Tibial nerve (tissue), 4 donors: ENCODE measurements around the gene UGGT1. TPM values are rescaled to one million over a fixed set of nuclear protein-coding genes. Genes with fewer than 3 reads are reported as not detected.
A peak's percentile ranks its signal among the peaks of the same experiment; 100 is the strongest.

ENCODE experiments used
- DNase-seq, 2 donors: peaks; one replicate each; pipeline ENCODE4 v3.0.0-alpha.2; 2019; ENCODE audit warnings: low spot score in 2 of 2
- H3K27ac ChIP-seq, 4 donors: fragments of 200-600 bp; sonication (generic) in 3 of 4; one replicate each; pipeline ENCODE4 v1.5.1; 2017 to 2019; ENCODE audit warnings: mild to moderate bottlenecking in 1 of 4
- H3K27me3 ChIP-seq, 2 donors: fragments of 200-600 bp; sonication (generic) in 1 of 2; one replicate each; pipeline versions ENCODE4 v1.5.1 to v1.6.0; 2017 to 2019
- H3K36me3 ChIP-seq, 3 donors: fragments of 200-600 bp; sonication (generic); one replicate each; pipeline ENCODE4 v1.5.1; 2018 to 2019
- H3K4me1 ChIP-seq, 4 donors: fragments of 200-600 bp; sonication (generic) in 3 of 4; one replicate each; pipeline ENCODE4 v1.5.1; 2017 to 2019
- H3K4me3 ChIP-seq, 4 donors: fragments of 200-600 bp; sonication (generic) in 3 of 4; one replicate each; pipeline ENCODE4 v1.5.1; 2017 to 2019; ENCODE audit warnings: mild to moderate bottlenecking in 1 of 4, moderate library complexity in 1 of 4
- H3K9me3 ChIP-seq, 4 donors: fragments of 200-600 bp; sonication (generic) in 3 of 4; one replicate each; pipeline ENCODE4 v1.5.1; 2017 to 2019
- EP300 ChIP-seq, 2 donors: sonication (generic); formaldehyde crosslinking; IDR thresholded peaks; one replicate each; pipeline ENCODE4 v1.6.1; 2017; ENCODE audit warnings: antibody characterized with exemption in 2 of 2, mild to moderate bottlenecking in 1 of 2
- POLR2A ChIP-seq, 2 donors: fragments of 450-650 bp; IDR thresholded peaks; one replicate each; pipeline ENCODE4 v1.6.1; 2017; ENCODE audit warnings: antibody characterized with exemption in 2 of 2, mild to moderate bottlenecking in 2 of 2, moderate library complexity in 2 of 2
- WGBS, 2 donors: methylation state at CpG; one replicate each; pipeline ENCODE4 v1.1.5; 2018; 5-methylcytosine and 5-hydroxymethylcytosine counted together
- total RNA-seq, 4 donors: library from RNA; depleted of rRNA; stranded (reverse); fragments of >200 nt; gene quantifications; one replicate each; pipeline ENCODE4 v1.1.0, GENCODE V29; 2016
- TF ChIP-seq, protein P1 (sequence below), 5 experiments: fragments of 200-600 bp in 3 of 5; fragments of 450-650 bp in 2 of 5; sonication (generic) in 3 of 5; IDR thresholded peaks; one replicate each; pipeline ENCODE4 v1.5.1; 2016 to 2019; ENCODE audit warnings: antibody characterized with exemption in 5 of 5, mild to moderate bottlenecking in 3 of 5, moderate library complexity in 2 of 5

Gene UGGT1, protein sequence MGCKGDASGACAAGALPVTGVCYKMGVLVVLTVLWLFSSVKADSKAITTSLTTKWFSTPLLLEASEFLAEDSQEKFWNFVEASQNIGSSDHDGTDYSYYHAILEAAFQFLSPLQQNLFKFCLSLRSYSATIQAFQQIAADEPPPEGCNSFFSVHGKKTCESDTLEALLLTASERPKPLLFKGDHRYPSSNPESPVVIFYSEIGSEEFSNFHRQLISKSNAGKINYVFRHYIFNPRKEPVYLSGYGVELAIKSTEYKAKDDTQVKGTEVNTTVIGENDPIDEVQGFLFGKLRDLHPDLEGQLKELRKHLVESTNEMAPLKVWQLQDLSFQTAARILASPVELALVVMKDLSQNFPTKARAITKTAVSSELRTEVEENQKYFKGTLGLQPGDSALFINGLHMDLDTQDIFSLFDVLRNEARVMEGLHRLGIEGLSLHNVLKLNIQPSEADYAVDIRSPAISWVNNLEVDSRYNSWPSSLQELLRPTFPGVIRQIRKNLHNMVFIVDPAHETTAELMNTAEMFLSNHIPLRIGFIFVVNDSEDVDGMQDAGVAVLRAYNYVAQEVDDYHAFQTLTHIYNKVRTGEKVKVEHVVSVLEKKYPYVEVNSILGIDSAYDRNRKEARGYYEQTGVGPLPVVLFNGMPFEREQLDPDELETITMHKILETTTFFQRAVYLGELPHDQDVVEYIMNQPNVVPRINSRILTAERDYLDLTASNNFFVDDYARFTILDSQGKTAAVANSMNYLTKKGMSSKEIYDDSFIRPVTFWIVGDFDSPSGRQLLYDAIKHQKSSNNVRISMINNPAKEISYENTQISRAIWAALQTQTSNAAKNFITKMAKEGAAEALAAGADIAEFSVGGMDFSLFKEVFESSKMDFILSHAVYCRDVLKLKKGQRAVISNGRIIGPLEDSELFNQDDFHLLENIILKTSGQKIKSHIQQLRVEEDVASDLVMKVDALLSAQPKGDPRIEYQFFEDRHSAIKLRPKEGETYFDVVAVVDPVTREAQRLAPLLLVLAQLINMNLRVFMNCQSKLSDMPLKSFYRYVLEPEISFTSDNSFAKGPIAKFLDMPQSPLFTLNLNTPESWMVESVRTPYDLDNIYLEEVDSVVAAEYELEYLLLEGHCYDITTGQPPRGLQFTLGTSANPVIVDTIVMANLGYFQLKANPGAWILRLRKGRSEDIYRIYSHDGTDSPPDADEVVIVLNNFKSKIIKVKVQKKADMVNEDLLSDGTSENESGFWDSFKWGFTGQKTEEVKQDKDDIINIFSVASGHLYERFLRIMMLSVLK (N-terminal part only)
- total RNA-seq: 10 to 100 TPM; 57.1 to 92.7 (median 66.2) TPM

DNA sequence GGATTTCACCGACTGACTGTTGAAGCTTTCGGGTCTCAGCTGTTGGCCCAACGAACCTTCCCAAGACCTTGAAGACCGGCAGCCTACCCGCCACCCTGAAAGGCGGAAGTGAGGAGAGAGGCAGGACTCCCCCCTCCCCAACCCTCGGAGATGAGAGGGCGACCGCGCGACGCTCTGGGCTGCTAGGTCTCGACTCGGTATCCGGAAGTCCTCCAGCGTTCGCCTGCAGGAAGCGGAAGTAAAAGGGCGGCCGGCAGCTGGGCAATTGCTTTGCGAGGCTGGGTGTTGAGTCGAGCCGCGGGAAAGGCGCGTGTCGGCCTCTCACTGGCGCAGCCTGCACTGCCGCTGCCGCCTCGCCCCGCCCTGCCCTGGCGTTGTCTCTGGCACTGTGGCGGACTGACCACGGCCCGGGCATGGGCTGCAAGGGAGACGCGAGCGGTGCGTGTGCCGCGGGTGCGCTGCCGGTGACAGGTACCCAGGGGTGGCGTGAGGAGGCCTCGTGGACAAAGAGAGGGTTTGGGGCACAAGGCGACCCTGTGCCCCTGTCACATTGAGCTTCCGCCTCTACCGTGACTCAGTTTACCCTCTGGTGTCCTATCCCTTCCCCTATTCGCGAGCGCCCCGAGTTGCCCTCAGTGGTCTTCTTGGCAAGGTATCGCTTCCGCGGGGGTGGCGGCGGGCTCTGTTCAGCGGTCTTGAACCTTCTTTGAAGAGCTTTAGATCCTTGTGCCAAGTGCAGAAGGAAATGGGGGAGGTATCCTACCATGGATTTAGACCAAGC is at the start of gene UGGT1:
Gene UGGT1, plus strand, starts transcription at position 256 of the 781 bp plus-strand sequence. Its CDS starts 158 bp downstream, at position 414.
- no peaks in the 10 kb centered on the region for H3K9me3 ChIP-seq
- peaks cover 0 to 36% (median 2%) of the 10 kb centered on the region in 4 donors for H3K4me1 ChIP-seq
- peak; percentile 77 to 82 for DNase-seq
- no peaks in the 10 kb centered on the region for H3K27me3 ChIP-seq
- H3K4me3 ChIP-seq: peak within 1 kb of the TSS; percentile 84 to 100 (median 98)
- peaks cover 0 to 9% (median 0%) of the 10 kb centered on the region in 3 donors for H3K36me3 ChIP-seq
- peak; percentile 82 to 90 for TF ChIP-seq EP300 (IDR thresholded peaks at IDR 0.05)
- TF ChIP-seq POLR2A (IDR thresholded peaks at IDR 0.05): peak; percentile 51 to 54
- TF ChIP-seq, protein P1, sequence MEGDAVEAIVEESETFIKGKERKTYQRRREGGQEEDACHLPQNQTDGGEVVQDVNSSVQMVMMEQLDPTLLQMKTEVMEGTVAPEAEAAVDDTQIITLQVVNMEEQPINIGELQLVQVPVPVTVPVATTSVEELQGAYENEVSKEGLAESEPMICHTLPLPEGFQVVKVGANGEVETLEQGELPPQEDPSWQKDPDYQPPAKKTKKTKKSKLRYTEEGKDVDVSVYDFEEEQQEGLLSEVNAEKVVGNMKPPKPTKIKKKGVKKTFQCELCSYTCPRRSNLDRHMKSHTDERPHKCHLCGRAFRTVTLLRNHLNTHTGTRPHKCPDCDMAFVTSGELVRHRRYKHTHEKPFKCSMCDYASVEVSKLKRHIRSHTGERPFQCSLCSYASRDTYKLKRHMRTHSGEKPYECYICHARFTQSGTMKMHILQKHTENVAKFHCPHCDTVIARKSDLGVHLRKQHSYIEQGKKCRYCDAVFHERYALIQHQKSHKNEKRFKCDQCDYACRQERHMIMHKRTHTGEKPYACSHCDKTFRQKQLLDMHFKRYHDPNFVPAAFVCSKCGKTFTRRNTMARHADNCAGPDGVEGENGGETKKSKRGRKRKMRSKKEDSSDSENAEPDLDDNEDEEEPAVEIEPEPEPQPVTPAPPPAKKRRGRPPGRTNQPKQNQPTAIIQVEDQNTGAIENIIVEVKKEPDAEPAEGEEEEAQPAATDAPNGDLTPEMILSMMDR (IDR thresholded peaks at IDR 0.05): no peak
- H3K27ac ChIP-seq: peak within 1 kb of the TSS; percentile 38 to 93 (median 84)
- WGBS, 2 donors: 0 to 1% methylated on average over 31 to 55 of the region's 59 CpGs

DNA sequence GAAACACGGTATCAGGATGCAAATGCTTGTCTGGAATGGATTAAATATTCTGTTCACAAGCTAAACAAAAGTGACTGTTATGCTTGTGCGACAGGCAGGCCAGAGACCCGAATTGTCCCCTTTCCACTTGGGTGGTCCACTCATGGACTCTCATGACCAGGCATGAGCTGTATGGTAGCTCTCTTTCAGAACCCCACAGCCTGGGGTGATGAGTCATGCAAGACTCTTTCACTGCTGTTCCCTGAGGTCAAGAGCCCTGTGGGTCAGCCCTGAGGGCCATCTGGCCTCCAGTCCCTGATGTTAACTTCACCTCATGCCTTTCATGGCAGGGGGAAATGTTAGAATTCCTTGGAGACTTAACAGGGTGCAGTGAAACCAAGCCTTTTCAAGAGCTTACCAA is 49.4 kb upstream of the UGGT1 start:
- 36 to 64% methylated on average over 3 of the region's 3 CpGs for WGBS, 2 donors
- DNase-seq: no peak
- no peak overlapping the region for H3K4me3 ChIP-seq
- H3K36me3 ChIP-seq: no peaks in the 10 kb centered on the region
- no peaks in the 10 kb centered on the region for H3K27me3 ChIP-seq
- H3K27ac ChIP-seq: no peak overlapping the region
- TF ChIP-seq, protein P1 (IDR thresholded peaks at IDR 0.05): no peak
- TF ChIP-seq EP300 (IDR thresholded peaks at IDR 0.05): no peak
- no peaks in the 10 kb centered on the region for H3K4me1 ChIP-seq
- peaks cover 0 to 41% (median 4%) of the 10 kb centered on the region in 4 donors for H3K9me3 ChIP-seq

DNA sequence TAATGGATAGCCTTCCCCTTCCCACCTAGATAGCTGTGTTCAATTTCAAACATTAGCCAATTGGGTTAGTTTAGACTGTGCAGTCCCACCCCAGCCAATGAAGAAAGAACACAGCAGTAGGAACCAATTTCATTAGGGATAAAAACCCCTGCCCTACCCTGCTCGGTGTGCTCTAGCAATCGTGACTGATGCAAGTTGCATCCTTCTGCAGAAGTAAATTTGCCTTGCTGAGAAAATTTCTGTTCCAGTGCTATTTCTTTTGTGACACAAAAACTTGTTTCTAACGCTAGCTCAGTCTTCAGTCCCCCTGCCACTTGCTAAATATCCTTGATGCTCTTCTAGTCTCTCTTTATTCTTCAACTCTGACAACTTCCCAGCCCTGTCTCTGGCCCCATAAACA is 48.0 kb upstream of the UGGT1 start:
- TF ChIP-seq, protein P1 (IDR thresholded peaks at IDR 0.05): no peak
- TF ChIP-seq EP300 (IDR thresholded peaks at IDR 0.05) (no peak), POLR2A (IDR thresholded peaks at IDR 0.05) (no peak)
- DNase-seq: no peak
- H3K27me3 ChIP-seq: no peaks in the 10 kb centered on the region
- H3K27ac ChIP-seq: no peak overlapping the region
- no peaks in the 10 kb centered on the region for H3K4me1 ChIP-seq
- no peaks in the 10 kb centered on the region for H3K36me3 ChIP-seq
- H3K4me3 ChIP-seq: no peak overlapping the region
- 82 to 85% methylated on average over 3 of the region's 3 CpGs for WGBS, 2 donors
- H3K9me3 ChIP-seq: peaks cover 0 to 26% (median 0%) of the 10 kb centered on the region in 4 donors

DNA sequence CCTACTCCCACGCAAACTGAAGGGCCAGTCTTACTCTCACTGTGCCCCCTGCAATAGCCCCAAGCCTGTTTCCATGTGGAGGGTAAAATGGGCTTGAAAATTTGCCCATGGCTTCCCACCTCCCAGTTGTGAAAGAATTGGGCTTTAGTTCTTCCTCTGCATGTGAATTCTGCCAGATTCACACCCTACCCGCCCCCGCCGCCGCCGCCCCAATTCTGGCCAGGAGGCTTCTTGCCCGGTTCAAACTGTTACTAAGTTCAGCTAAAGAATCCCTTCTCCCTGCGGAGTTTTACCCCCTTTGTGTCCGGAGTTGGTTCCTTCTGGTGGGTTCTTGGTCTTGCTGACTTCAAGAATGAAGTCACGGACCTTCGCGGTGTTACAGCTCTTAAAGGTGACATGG is 37.7 kb upstream of the UGGT1 start:
- no peak for TF ChIP-seq EP300 (IDR thresholded peaks at IDR 0.05)
- TF ChIP-seq POLR2A (IDR thresholded peaks at IDR 0.05): no peak
- TF ChIP-seq, protein P1 (IDR thresholded peaks at IDR 0.05): no peak
- H3K4me1 ChIP-seq: no peaks in the 10 kb centered on the region
- no peak for DNase-seq
- H3K27me3 ChIP-seq: no peaks in the 10 kb centered on the region
- no peak overlapping the region for H3K4me3 ChIP-seq
- peaks cover 0 to 11% (median 0%) of the 10 kb centered on the region in 4 donors for H3K9me3 ChIP-seq
- 93 to 94% methylated on average over 12 of the region's 12 CpGs for WGBS, 2 donors
- no peaks in the 10 kb centered on the region for H3K36me3 ChIP-seq
- H3K27ac ChIP-seq: no peak overlapping the region
